ENCODE measurements around the gene FOXL2.

DNA sequence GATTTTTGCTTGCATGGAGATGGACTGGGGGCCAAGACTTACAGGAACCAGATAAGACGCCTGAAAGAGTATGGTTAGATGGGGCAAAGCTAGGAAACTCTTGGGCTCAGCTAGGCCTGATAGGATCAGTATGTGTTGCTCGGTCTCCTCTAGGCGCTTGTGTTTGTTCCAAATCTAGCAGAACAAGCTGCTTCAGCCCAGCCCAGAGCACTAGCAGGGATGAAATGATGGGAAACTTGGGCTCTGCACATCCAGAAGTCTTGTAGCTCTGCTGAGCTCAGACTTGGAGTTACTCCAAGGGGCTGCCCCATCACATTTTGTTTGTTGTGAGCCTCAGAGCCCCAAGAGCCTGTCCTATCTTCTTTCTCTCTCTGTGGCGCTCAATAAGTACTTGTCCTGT lies 34.7 kb downstream of the FOXL2 start:
- TF ChIP-seq, protein P1, sequence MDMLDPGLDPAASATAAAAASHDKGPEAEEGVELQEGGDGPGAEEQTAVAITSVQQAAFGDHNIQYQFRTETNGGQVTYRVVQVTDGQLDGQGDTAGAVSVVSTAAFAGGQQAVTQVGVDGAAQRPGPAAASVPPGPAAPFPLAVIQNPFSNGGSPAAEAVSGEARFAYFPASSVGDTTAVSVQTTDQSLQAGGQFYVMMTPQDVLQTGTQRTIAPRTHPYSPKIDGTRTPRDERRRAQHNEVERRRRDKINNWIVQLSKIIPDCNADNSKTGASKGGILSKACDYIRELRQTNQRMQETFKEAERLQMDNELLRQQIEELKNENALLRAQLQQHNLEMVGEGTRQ (IDR thresholded peaks at IDR 0.05), result no peak
- TF ChIP-seq, protein P2, sequence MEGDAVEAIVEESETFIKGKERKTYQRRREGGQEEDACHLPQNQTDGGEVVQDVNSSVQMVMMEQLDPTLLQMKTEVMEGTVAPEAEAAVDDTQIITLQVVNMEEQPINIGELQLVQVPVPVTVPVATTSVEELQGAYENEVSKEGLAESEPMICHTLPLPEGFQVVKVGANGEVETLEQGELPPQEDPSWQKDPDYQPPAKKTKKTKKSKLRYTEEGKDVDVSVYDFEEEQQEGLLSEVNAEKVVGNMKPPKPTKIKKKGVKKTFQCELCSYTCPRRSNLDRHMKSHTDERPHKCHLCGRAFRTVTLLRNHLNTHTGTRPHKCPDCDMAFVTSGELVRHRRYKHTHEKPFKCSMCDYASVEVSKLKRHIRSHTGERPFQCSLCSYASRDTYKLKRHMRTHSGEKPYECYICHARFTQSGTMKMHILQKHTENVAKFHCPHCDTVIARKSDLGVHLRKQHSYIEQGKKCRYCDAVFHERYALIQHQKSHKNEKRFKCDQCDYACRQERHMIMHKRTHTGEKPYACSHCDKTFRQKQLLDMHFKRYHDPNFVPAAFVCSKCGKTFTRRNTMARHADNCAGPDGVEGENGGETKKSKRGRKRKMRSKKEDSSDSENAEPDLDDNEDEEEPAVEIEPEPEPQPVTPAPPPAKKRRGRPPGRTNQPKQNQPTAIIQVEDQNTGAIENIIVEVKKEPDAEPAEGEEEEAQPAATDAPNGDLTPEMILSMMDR (IDR thresholded peaks at IDR 0.05), result no peak
- TF ChIP-seq POLR2A (IDR thresholded peaks at IDR 0.05; ENCODE audit: low read length), result no peak
- TF ChIP-seq, protein P3, sequence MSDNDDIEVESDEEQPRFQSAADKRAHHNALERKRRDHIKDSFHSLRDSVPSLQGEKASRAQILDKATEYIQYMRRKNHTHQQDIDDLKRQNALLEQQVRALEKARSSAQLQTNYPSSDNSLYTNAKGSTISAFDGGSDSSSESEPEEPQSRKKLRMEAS (IDR thresholded peaks at IDR 0.05), result no peak
- no peak for TF ChIP-seq HDAC2 (IDR thresholded peaks at IDR 0.05)
- TF ChIP-seq ESRRA (IDR thresholded peaks at IDR 0.05; ENCODE audit: borderline replicate concordance, low read length), result no peak
- no peak for TF ChIP-seq E2F6 (IDR thresholded peaks at IDR 0.05; ENCODE audit: borderline replicate concordance, low read depth)
- no peak for TF ChIP-seq FOSL2 (IDR thresholded peaks at IDR 0.05)
- TF ChIP-seq FOSL2 (CRISPR knock-in tag; IDR thresholded peaks at IDR 0.05), result no peak
- no peak for TF ChIP-seq CBX2 (IDR thresholded peaks at IDR 0.05; ENCODE audit: borderline replicate concordance, low read depth)
- no peak for TF ChIP-seq NPAS2 (CRISPR knock-in tag; IDR thresholded peaks at IDR 0.05; ENCODE audit: borderline replicate concordance)
- TF ChIP-seq POLR2AphosphoS2 (conservative IDR thresholded peaks at IDR 0.05; ENCODE audit: low read length), result no peak
- no peak for TF ChIP-seq RARB (CRISPR knock-in tag; IDR thresholded peaks at IDR 0.05)
- no peak for TF ChIP-seq RFX5 (IDR thresholded peaks at IDR 0.05)
